ENCODE measurements around the gene AGRN. TPM values are rescaled to one million over a fixed set of nuclear protein-coding genes. Genes with fewer than 3 reads are reported as not detected.
"Not testable (repeated sequence)": the region's sequence is repeated elsewhere in the genome, so short reads cannot be mapped to it uniquely, and the experiment has no call there.

Gene AGRN
- polyA plus RNA-seq, 3 donors: 188 to 295 (median 282) TPM

- no peak for DNase-seq (ENCODE audit: extremely low read depth in 1 of 11, low read depth in 9 of 11, low spot score in 4 of 11)
Measured at GRCh38 chr1:996851-997712, 22.8 kb upstream of the AGRN start.

- DNase-seq (ENCODE audit: extremely low read depth in 1 of 11, low read depth in 9 of 11, low spot score in 4 of 11): no peak
Measured at GRCh38 chr1:997713-997992, 22.3 kb upstream of the AGRN start.

- DNase-seq (ENCODE audit: extremely low read depth in 1 of 11, low read depth in 9 of 11, low spot score in 4 of 11): no peak
Measured at GRCh38 chr1:997993-998744, 21.8 kb upstream of the AGRN start.

- no peak for DNase-seq (ENCODE audit: extremely low read depth in 1 of 11, low read depth in 9 of 11, low spot score in 4 of 11)
Measured at GRCh38 chr1:998745-998994, 21.2 kb upstream of the AGRN start.

GRCh38 chr1:998995-999724 lies 20.8 kb upstream of the AGRN start:
- no peak for DNase-seq (ENCODE audit: extremely low read depth in 1 of 11, low read depth in 9 of 11, low spot score in 4 of 11)

- peak in 8 of 11 donors; percentile 84 to 91 (median 88) for DNase-seq (ENCODE audit: extremely low read depth in 1 of 11, low read depth in 9 of 11, low spot score in 4 of 11)
Measured at GRCh38 chr1:999725-1000356, 20.1 kb upstream of the AGRN start, which contains the start of gene HES4. Gene HES4, minus strand, starts transcription at chr1:1000097. Its CDS starts 124 bp downstream, at chr1:999973.

GRCh38 chr1:1000357-1001056 lies 19.4 kb upstream of the AGRN start:
- DNase-seq (ENCODE audit: extremely low read depth in 1 of 11, low read depth in 9 of 11, low spot score in 4 of 11): peak in 3 of 11 donors; percentile 68 to 79 (median 72)

GRCh38 chr1:1001057-1001783 lies 18.7 kb upstream of the AGRN start:
- no peak for DNase-seq (ENCODE audit: extremely low read depth in 1 of 11, low read depth in 9 of 11, low spot score in 4 of 11)

GRCh38 chr1:1003618-1004419 lies 16.1 kb upstream of the AGRN start:
- DNase-seq (ENCODE audit: extremely low read depth in 1 of 11, low read depth in 9 of 11, low spot score in 4 of 11): no peak

GRCh38 chr1:1004420-1004779 lies 15.5 kb upstream of the AGRN start:
- no peak for DNase-seq (ENCODE audit: extremely low read depth in 1 of 11, low read depth in 9 of 11, low spot score in 4 of 11)

- DNase-seq (ENCODE audit: extremely low read depth in 1 of 11, low read depth in 9 of 11, low spot score in 4 of 11): no peak
Measured at GRCh38 chr1:1004780-1005697, 14.9 kb upstream of the AGRN start.

- no peak for DNase-seq (ENCODE audit: extremely low read depth in 1 of 11, low read depth in 9 of 11, low spot score in 4 of 11)
Measured at GRCh38 chr1:1005774-1006304, 14.1 kb upstream of the AGRN start.

GRCh38 chr1:1006305-1007159 lies 13.4 kb upstream of the AGRN start:
- no peak for DNase-seq (ENCODE audit: extremely low read depth in 1 of 11, low read depth in 9 of 11, low spot score in 4 of 11)

- not testable (repeated sequence) for DNase-seq (ENCODE audit: extremely low read depth in 1 of 11, low read depth in 9 of 11, low spot score in 4 of 11)
Measured at GRCh38 chr1:1010131-1010530, 9.8 kb upstream of the AGRN start.

GRCh38 chr1:1011396-1011949 lies 8.4 kb upstream of the AGRN start:
- DNase-seq (ENCODE audit: extremely low read depth in 1 of 11, low read depth in 9 of 11, low spot score in 4 of 11): no peak
